T follicular helper cell (primary cell): Measurements from ENCODE around the gene TNFRSF8.

Experiments used
- DNase-seq: peaks from one replicate; pipeline ENCODE4 v3.0.0-alpha.2; 2020; ENCODE audit warnings: low read depth

The TNFRSF8 gene

GRCh38 chr1:12114340-12114683, 51.2 kb downstream of the TNFRSF8 start:
- no peak for DNase-seq

- DNase-seq: no peak
These were observed 51.8 kb downstream of the TNFRSF8 start for GRCh38 chr1:12114916-12115315.

- no peak for DNase-seq
These were observed 58.3 kb downstream of the TNFRSF8 start for GRCh38 chr1:12121212-12122003.

- DNase-seq: no peak
These were observed 60.1 kb downstream of the TNFRSF8 start for GRCh38 chr1:12123172-12123571.

- peak; percentile 69 for DNase-seq
These were observed 61.8 kb downstream of the TNFRSF8 start for GRCh38 chr1:12124693-12125421.

- no peak for DNase-seq
These were observed 62.6 kb downstream of the TNFRSF8 start for GRCh38 chr1:12125422-12126355.

- DNase-seq: no peak
These were observed 63.7 kb downstream of the TNFRSF8 start for GRCh38 chr1:12126781-12127180.

- no peak for DNase-seq
These were observed 64.2 kb downstream of the TNFRSF8 start for GRCh38 chr1:12127206-12127810.

GRCh38 chr1:12128120-12128519, 65.0 kb downstream of the TNFRSF8 start:
- no peak for DNase-seq

- DNase-seq: no peak
These were observed 66.5 kb downstream of the TNFRSF8 start for GRCh38 chr1:12129624-12130023.

- no peak for DNase-seq
These were observed 67.5 kb downstream of the TNFRSF8 start for GRCh38 chr1:12130466-12131130.

- no peak for DNase-seq
These were observed 69.0 kb downstream of the TNFRSF8 start for GRCh38 chr1:12132078-12132477.

- no peak for DNase-seq
These were observed 71.6 kb downstream of the TNFRSF8 start for GRCh38 chr1:12134716-12135115.

GRCh38 chr1:12135612-12136011, 72.5 kb downstream of the TNFRSF8 start:
- no peak for DNase-seq

- DNase-seq: no peak
These were observed 74.0 kb downstream of the TNFRSF8 start for GRCh38 chr1:12136916-12137610.

GRCh38 chr1:12138196-12139168, 75.4 kb downstream of the TNFRSF8 start:
- DNase-seq: no peak

- no peak for DNase-seq
These were observed 76.9 kb downstream of the TNFRSF8 start for GRCh38 chr1:12140016-12140415.

- DNase-seq: no peak
These were observed 77.5 kb downstream of the TNFRSF8 start for GRCh38 chr1:12140515-12141162.
